22Rv1 (cell line): ENCODE results near the gene CNTN2.

Source experiments
- H3K27ac ChIP-seq: fragments of 450-650 bp; 2 replicates; pipeline ENCODE4 v1.5.1; 2017
- ZFX ChIP-seq: fragments of 450-650 bp; IDR thresholded peaks from 2 replicates; pipeline ENCODE4 v1.6.1; 2017; ENCODE audit warnings: antibody characterized with exemption, borderline replicate concordance
- TF ChIP-seq, protein P1 (sequence below): fragments of 450-650 bp; IDR thresholded peaks from 2 replicates; pipeline ENCODE4 v1.5.1; 2017; ENCODE audit warnings: mild to moderate bottlenecking

The CNTN2 gene

DNA sequence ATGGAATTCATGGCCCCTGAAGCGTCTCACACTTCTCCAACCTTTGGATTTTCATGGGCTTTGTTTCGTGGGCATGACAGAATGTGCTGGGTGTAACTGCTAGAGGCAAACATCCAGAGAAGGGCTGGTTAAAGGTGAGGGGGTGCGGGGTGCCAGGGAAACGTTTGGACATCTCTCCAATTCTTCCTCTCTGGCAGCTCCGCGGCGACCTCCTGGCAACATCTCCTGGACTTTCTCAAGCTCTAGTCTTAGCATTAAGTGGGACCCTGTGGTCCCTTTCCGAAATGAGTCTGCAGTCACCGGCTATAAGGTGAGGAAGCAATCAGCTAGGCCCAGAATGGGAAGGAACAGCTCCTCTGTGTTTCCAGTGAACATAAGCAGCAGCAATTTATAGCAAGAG lies 29.3 kb downstream of the CNTN2 start:
- H3K27ac ChIP-seq, result no peak overlapping the region
- TF ChIP-seq ZFX, result no peak
- TF ChIP-seq, protein P1, sequence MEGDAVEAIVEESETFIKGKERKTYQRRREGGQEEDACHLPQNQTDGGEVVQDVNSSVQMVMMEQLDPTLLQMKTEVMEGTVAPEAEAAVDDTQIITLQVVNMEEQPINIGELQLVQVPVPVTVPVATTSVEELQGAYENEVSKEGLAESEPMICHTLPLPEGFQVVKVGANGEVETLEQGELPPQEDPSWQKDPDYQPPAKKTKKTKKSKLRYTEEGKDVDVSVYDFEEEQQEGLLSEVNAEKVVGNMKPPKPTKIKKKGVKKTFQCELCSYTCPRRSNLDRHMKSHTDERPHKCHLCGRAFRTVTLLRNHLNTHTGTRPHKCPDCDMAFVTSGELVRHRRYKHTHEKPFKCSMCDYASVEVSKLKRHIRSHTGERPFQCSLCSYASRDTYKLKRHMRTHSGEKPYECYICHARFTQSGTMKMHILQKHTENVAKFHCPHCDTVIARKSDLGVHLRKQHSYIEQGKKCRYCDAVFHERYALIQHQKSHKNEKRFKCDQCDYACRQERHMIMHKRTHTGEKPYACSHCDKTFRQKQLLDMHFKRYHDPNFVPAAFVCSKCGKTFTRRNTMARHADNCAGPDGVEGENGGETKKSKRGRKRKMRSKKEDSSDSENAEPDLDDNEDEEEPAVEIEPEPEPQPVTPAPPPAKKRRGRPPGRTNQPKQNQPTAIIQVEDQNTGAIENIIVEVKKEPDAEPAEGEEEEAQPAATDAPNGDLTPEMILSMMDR, result no peak

DNA sequence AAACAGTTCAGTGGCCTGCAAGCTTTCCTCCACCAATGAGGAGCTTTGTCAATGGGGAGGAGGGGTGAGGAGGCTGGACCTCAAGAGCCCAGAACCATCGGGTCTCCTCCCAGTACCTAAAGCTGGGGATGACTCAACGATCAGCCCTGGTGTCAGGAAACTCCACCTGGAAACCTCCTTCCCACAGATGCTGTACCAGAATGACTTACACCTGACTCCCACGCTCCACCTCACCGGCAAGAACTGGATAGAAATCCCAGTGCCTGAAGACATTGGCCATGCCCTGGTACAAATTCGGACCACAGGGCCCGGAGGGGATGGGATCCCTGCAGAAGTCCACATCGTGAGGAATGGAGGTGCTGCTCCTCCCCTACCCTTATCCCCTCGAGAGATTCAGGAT lies 29.9 kb downstream of the CNTN2 start:
- TF ChIP-seq ZFX, result no peak
- TF ChIP-seq, protein P1, result no peak

DNA sequence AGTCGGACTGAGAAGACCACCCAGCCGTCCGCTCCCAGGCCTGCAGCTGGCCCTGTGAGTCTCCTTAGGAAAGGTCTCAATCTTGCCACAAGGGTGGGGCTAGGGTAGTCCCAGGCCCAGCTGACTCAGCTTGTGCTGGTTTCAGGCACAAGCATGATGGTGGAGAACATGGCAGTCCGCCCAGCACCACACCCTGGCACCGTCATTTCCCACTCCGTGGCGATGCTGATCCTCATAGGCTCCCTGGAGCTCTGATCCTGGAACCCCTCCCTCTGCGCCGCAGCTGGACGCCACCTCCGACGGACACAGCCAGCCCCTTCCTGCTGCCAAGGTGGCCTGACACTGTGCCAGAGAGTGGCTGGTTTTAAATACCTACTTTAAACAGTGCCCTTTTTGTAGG lies 30.5 kb downstream of the CNTN2 start:
- TF ChIP-seq, protein P1, result no peak
- TF ChIP-seq ZFX, result no peak
- H3K27ac ChIP-seq, result no peak overlapping the region

More for the DNA sequence above, 29.9 kb downstream of the CNTN2 start:
- no peak overlapping the region for H3K27ac ChIP-seq

DNA sequence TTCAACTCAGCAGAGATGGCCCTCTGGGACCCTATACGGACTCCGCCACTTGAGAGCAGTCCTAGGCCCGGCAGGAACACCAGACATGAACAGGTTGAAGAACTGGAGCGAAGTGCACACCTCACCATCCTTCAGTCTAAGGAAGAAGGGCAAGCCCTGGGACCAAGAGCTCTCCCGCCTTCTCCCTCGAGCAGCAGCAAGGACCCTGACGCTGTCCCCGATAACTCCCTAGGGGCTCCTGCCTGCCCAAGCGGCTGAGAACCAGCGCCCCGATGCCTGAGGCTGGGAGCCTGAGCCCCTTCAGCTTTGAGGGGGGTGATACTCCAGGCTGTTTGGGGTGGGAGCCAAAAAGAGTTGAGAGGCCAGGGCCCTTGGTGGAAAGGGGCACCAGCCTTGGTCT lies 31.1 kb downstream of the CNTN2 start:
- TF ChIP-seq, protein P1, result no peak
- TF ChIP-seq ZFX, result no peak
- no peak overlapping the region for H3K27ac ChIP-seq

DNA sequence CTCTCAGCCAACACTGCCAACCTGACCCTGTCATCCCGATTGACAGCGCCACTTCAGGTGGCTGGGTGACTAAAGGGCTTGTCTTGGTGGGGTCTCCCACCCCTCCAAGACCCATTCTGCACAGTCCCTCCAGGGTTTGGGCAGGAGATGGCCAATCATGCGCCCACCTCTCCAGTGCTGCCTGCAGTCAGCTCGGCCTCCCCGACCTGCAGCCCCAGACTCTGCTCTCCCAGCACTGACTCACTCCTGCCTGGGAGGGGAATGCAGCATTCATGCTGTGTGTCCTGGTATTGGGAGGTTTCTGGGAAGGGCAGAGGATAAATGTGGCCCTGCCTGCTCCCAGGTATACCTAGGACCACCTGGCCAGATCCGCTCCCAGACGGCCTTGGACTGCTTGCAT lies 31.5 kb downstream of the CNTN2 start:
- no peak overlapping the region for H3K27ac ChIP-seq
- TF ChIP-seq ZFX, result no peak
- TF ChIP-seq, protein P1, result no peak

DNA sequence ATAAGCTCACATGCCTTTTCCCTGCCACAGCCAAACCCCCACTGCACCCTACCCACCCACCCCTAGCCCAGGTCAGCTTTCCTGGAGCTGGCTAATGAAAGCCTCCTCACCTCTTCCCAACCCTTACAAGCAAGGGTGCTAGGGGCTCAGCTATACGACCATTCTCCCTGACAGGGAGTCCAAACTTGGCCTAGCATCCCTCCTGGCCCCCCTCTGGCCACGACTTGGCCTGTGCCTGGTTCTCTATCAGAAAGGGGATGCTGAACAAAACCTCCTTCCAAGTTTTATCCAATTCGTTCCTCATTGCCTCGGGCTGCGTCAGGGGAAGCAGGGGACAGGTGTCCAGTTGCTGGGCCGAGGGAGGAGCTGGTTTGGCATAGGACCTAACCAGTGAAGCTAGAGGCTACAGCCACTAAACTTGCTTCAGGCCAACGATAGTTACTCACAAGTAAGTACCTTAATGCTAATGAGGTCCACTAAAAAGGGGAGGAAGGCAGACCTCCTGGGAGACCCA lies 32.7 kb downstream of the CNTN2 start:
- no peak overlapping the region for H3K27ac ChIP-seq
- TF ChIP-seq, protein P1, result no peak
- no peak for TF ChIP-seq ZFX

DNA sequence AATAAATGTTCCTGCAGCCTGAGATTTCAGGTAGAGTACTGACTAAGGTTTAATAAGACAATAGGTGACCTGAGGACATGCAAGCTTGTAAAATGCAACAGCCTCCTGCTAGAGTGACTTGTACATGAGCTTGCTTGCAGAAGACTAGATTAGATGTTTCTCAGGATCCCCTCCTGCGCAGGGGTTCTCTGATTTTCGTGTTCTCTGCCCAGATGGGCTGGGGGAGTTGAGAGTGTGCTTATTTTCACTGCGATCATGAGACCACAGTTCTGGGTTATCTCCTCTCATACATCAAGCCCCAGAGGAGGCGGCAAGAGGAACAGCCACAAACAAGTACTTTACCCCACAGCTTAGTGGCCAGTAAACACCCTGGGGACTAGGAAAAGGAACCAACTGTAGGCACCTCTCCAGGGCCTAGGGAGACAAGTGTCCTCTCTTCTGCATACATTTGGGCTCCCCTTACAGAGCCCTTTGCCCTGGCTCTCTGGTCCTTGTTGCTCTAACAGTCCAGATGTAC lies 33.3 kb downstream of the CNTN2 start:
- TF ChIP-seq ZFX, result no peak
- TF ChIP-seq, protein P1, result no peak
- H3K27ac ChIP-seq, result no peak overlapping the region
